ENCODE data around the gene TMEM117. TPM values are rescaled to one million over a fixed set of nuclear protein-coding genes. Genes with fewer than 3 reads are reported as not detected.

Gene TMEM117
- total RNA-seq, 1 donor from 2014 or later: 9.9 TPM

DNA sequence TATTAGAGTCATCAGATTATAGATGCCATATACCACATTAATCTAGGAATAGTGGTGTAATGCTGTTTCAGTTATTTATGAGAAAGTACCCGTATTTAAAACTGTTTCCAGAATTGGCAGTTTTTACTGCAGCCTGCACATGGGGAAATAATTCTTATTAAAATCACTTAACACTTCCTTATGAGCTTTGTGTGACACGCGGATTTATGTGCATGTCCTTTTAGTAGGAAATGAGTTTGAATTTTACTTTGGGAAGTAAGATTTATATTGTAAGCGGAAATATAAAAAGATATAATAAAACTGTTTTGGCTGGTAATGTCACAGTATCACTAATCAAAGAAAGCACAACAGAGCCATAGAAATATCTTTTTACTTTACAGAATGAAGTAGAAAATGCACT, 132.9 kb downstream of the TMEM117 start:
- no peaks in the 10 kb centered on the region for H3K9me3 ChIP-seq (ENCODE audit: control insufficient read depth in 3 of 3, low read length in 3 of 3)
- H3K27ac ChIP-seq (ENCODE audit: low read depth, low read length): no peak overlapping the region
- H3K4me1 ChIP-seq (ENCODE audit: control insufficient read depth in 3 of 3, insufficient read depth in 3 of 3, low read length in 3 of 3): no peaks in the 10 kb centered on the region
- H3K36me3 ChIP-seq (ENCODE audit: control insufficient read depth in 3 of 3, insufficient read depth in 3 of 3, low read length in 3 of 3): no peaks in the 10 kb centered on the region
- H3K9ac ChIP-seq (ENCODE audit: low read depth in 1 of 3, low read length in 3 of 3): no peak overlapping the region
- no peaks in the 10 kb centered on the region for H3K27me3 ChIP-seq (ENCODE audit: control insufficient read depth in 3 of 3, insufficient read depth in 3 of 3, low read length in 3 of 3)
- H3K4me3 ChIP-seq (ENCODE audit: low read length in 3 of 3): no peak overlapping the region

GRCh38 chr12:43969882-43970281, 134.0 kb downstream of the TMEM117 start:
- no peak overlapping the region for H3K9ac ChIP-seq (ENCODE audit: low read depth in 1 of 3, low read length in 3 of 3)
- no peaks in the 10 kb centered on the region for H3K9me3 ChIP-seq (ENCODE audit: control insufficient read depth in 3 of 3, low read length in 3 of 3)
- H3K4me3 ChIP-seq (ENCODE audit: low read length in 3 of 3): no peak overlapping the region
- no peak overlapping the region for H3K27ac ChIP-seq (ENCODE audit: low read depth, low read length)
- no peaks in the 10 kb centered on the region for H3K36me3 ChIP-seq (ENCODE audit: control insufficient read depth in 3 of 3, insufficient read depth in 3 of 3, low read length in 3 of 3)
- no peaks in the 10 kb centered on the region for H3K4me1 ChIP-seq (ENCODE audit: control insufficient read depth in 3 of 3, insufficient read depth in 3 of 3, low read length in 3 of 3)
- H3K27me3 ChIP-seq (ENCODE audit: control insufficient read depth in 3 of 3, insufficient read depth in 3 of 3, low read length in 3 of 3): no peaks in the 10 kb centered on the region

DNA sequence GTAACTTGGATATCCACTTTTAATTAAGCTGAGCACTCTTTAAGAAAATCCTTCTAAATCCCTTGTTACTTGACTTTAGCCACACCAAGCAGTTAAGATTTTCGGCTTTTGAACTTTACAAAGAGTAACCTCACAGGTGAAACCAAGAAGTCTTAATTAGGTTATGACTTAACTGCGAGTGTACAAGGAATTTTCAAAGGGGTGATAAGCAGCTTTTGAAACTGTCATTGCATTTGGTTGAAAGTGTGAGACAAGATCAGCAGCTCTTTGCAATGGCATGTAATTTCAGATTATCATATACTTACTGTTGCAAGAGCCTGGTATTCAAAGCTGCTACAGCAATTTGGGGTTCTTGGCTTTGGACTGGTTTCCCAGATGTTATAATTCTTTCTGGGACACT, 137.5 kb downstream of the TMEM117 start:
- no peak overlapping the region for H3K4me3 ChIP-seq (ENCODE audit: low read length in 3 of 3)
- H3K36me3 ChIP-seq (ENCODE audit: control insufficient read depth in 3 of 3, insufficient read depth in 3 of 3, low read length in 3 of 3): no peaks in the 10 kb centered on the region
- H3K4me1 ChIP-seq (ENCODE audit: control insufficient read depth in 3 of 3, insufficient read depth in 3 of 3, low read length in 3 of 3): no peaks in the 10 kb centered on the region
- H3K27ac ChIP-seq (ENCODE audit: low read depth, low read length): no peak overlapping the region
- no peaks in the 10 kb centered on the region for H3K27me3 ChIP-seq (ENCODE audit: control insufficient read depth in 3 of 3, insufficient read depth in 3 of 3, low read length in 3 of 3)
- H3K9ac ChIP-seq (ENCODE audit: low read depth in 1 of 3, low read length in 3 of 3): no peak overlapping the region
- H3K9me3 ChIP-seq (ENCODE audit: control insufficient read depth in 3 of 3, low read length in 3 of 3): no peaks in the 10 kb centered on the region

DNA sequence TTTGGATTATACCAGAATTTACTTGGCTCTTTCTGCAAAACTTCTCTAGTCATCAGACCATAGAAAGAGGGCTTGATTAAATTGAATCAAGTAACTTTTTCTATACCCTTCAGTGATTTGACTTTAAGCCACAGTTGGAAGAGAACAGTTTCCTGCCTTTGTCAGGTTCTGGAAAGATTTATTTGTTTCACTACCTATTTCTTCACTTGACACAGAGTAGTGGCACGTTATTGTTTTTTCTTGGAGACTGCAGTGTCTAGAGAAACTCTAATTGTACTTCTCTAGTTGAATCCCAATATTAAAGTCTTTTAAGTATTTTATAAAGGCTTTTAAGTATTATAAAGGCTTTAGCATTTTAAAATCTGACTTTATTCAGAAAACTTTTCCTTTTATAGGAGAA, 138.1 kb downstream of the TMEM117 start:
- H3K4me3 ChIP-seq (ENCODE audit: low read length in 3 of 3): no peak overlapping the region
- H3K9ac ChIP-seq (ENCODE audit: low read depth in 1 of 3, low read length in 3 of 3): no peak overlapping the region
- no peaks in the 10 kb centered on the region for H3K9me3 ChIP-seq (ENCODE audit: control insufficient read depth in 3 of 3, low read length in 3 of 3)
- H3K36me3 ChIP-seq (ENCODE audit: control insufficient read depth in 3 of 3, insufficient read depth in 3 of 3, low read length in 3 of 3): no peaks in the 10 kb centered on the region
- no peaks in the 10 kb centered on the region for H3K4me1 ChIP-seq (ENCODE audit: control insufficient read depth in 3 of 3, insufficient read depth in 3 of 3, low read length in 3 of 3)
- no peaks in the 10 kb centered on the region for H3K27me3 ChIP-seq (ENCODE audit: control insufficient read depth in 3 of 3, insufficient read depth in 3 of 3, low read length in 3 of 3)
- no peak overlapping the region for H3K27ac ChIP-seq (ENCODE audit: low read depth, low read length)

GRCh38 chr12:43976027-43976426, 140.1 kb downstream of the TMEM117 start:
- Histone ChIP-seq H3K36me3 (ENCODE audit: control insufficient read depth in 3 of 3, insufficient read depth in 3 of 3, low read length in 3 of 3) (no peaks in the 10 kb centered on the region), H3K27me3 (ENCODE audit: control insufficient read depth in 3 of 3, insufficient read depth in 3 of 3, low read length in 3 of 3) (no peaks in the 10 kb centered on the region)

GRCh38 chr12:43978556-43978955, 142.7 kb downstream of the TMEM117 start:
- no peaks in the 10 kb centered on the region for H3K36me3 ChIP-seq (ENCODE audit: control insufficient read depth in 3 of 3, insufficient read depth in 3 of 3, low read length in 3 of 3)
- H3K9ac ChIP-seq (ENCODE audit: low read depth in 1 of 3, low read length in 3 of 3): no peak overlapping the region
- no peaks in the 10 kb centered on the region for H3K27me3 ChIP-seq (ENCODE audit: control insufficient read depth in 3 of 3, insufficient read depth in 3 of 3, low read length in 3 of 3)
- H3K4me1 ChIP-seq (ENCODE audit: control insufficient read depth in 3 of 3, insufficient read depth in 3 of 3, low read length in 3 of 3): no peaks in the 10 kb centered on the region
- no peak overlapping the region for H3K27ac ChIP-seq (ENCODE audit: low read depth, low read length)
- no peaks in the 10 kb centered on the region for H3K9me3 ChIP-seq (ENCODE audit: control insufficient read depth in 3 of 3, low read length in 3 of 3)
- H3K4me3 ChIP-seq (ENCODE audit: low read length in 3 of 3): no peak overlapping the region

More at GRCh38 chr12:43976027-43976426, 140.1 kb downstream of the TMEM117 start:
- Histone ChIP-seq H3K4me1 (ENCODE audit: control insufficient read depth in 3 of 3, insufficient read depth in 3 of 3, low read length in 3 of 3) (no peaks in the 10 kb centered on the region), H3K27ac (ENCODE audit: low read depth, low read length) (no peak overlapping the region), H3K9me3 (ENCODE audit: control insufficient read depth in 3 of 3, low read length in 3 of 3) (no peaks in the 10 kb centered on the region), H3K4me3 (ENCODE audit: low read length in 3 of 3) (no peak overlapping the region), H3K9ac (ENCODE audit: low read depth in 1 of 3, low read length in 3 of 3) (no peak overlapping the region)

GRCh38 chr12:43979450-43979849, 143.6 kb downstream of the TMEM117 start:
- no peaks in the 10 kb centered on the region for H3K27me3 ChIP-seq (ENCODE audit: control insufficient read depth in 3 of 3, insufficient read depth in 3 of 3, low read length in 3 of 3)
- H3K27ac ChIP-seq (ENCODE audit: low read depth, low read length): no peak overlapping the region
- H3K4me3 ChIP-seq (ENCODE audit: low read length in 3 of 3): no peak overlapping the region
- H3K4me1 ChIP-seq (ENCODE audit: control insufficient read depth in 3 of 3, insufficient read depth in 3 of 3, low read length in 3 of 3): no peaks in the 10 kb centered on the region
- H3K36me3 ChIP-seq (ENCODE audit: control insufficient read depth in 3 of 3, insufficient read depth in 3 of 3, low read length in 3 of 3): no peaks in the 10 kb centered on the region
- H3K9me3 ChIP-seq (ENCODE audit: control insufficient read depth in 3 of 3, low read length in 3 of 3): no peaks in the 10 kb centered on the region
- no peak overlapping the region for H3K9ac ChIP-seq (ENCODE audit: low read depth in 1 of 3, low read length in 3 of 3)

- no peaks in the 10 kb centered on the region for H3K4me1 ChIP-seq (ENCODE audit: control insufficient read depth in 3 of 3, insufficient read depth in 3 of 3, low read length in 3 of 3)
- H3K36me3 ChIP-seq (ENCODE audit: control insufficient read depth in 3 of 3, insufficient read depth in 3 of 3, low read length in 3 of 3): no peaks in the 10 kb centered on the region
- H3K27ac ChIP-seq (ENCODE audit: low read depth, low read length): no peak overlapping the region
- no peak overlapping the region for H3K9ac ChIP-seq (ENCODE audit: low read depth in 1 of 3, low read length in 3 of 3)
- H3K27me3 ChIP-seq (ENCODE audit: control insufficient read depth in 3 of 3, insufficient read depth in 3 of 3, low read length in 3 of 3): no peaks in the 10 kb centered on the region
- H3K9me3 ChIP-seq (ENCODE audit: control insufficient read depth in 3 of 3, low read length in 3 of 3): no peaks in the 10 kb centered on the region
- no peak overlapping the region for H3K4me3 ChIP-seq (ENCODE audit: low read length in 3 of 3)
These were observed 144.8 kb downstream of the TMEM117 start for GRCh38 chr12:43980627-43981191.

DNA sequence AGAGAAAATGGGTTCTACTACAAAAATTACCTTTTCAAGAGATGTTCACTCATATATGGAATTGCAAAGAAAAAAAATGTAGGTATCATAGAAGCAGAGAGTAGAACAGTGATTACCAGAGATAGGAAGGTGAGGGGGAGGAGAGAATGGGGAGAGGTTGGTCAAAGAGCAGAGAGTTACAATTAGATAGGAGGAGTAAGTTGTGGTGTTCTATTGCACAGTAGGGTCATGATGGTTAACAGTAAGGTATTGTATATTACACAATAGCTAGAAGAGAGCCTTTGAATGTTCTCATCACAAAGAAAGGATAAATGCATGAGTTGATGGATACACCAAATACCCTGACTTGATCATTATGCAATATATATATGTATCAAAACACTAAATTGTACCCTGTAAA, 145.8 kb downstream of the TMEM117 start:
- Histone ChIP-seq H3K4me1 (ENCODE audit: control insufficient read depth in 3 of 3, insufficient read depth in 3 of 3, low read length in 3 of 3) (no peaks in the 10 kb centered on the region), H3K27me3 (ENCODE audit: control insufficient read depth in 3 of 3, insufficient read depth in 3 of 3, low read length in 3 of 3) (no peaks in the 10 kb centered on the region), H3K9ac (ENCODE audit: low read depth in 1 of 3, low read length in 3 of 3) (no peak overlapping the region), H3K9me3 (ENCODE audit: control insufficient read depth in 3 of 3, low read length in 3 of 3) (no peaks in the 10 kb centered on the region), H3K36me3 (ENCODE audit: control insufficient read depth in 3 of 3, insufficient read depth in 3 of 3, low read length in 3 of 3) (no peaks in the 10 kb centered on the region), H3K27ac (ENCODE audit: low read depth, low read length) (no peak overlapping the region), H3K4me3 (ENCODE audit: low read length in 3 of 3) (no peak overlapping the region)

DNA sequence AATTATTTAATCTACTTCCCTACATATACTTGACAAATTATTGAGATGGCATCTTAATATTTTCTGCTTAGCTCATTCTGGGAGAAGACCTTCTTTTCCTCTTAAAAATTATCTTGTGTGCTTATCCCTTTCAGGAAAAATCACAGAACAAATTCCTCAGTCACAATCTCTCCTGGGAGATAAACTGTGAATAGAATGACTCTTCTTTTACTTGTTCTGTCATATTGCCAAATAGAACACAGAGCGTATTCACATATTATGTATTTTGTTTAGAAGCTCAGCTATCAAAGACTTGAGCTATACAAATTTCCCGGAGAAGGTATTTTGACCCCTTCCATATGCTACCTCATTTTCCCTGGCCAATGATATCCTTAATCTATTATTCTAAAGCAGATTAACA, 146.7 kb downstream of the TMEM117 start:
- Histone ChIP-seq H3K27ac (ENCODE audit: low read depth, low read length) (no peak overlapping the region), H3K9ac (ENCODE audit: low read depth in 1 of 3, low read length in 3 of 3) (no peak overlapping the region), H3K9me3 (ENCODE audit: control insufficient read depth in 3 of 3, low read length in 3 of 3) (no peaks in the 10 kb centered on the region), H3K4me1 (ENCODE audit: control insufficient read depth in 3 of 3, insufficient read depth in 3 of 3, low read length in 3 of 3) (no peaks in the 10 kb centered on the region), H3K27me3 (ENCODE audit: control insufficient read depth in 3 of 3, insufficient read depth in 3 of 3, low read length in 3 of 3) (no peaks in the 10 kb centered on the region), H3K4me3 (ENCODE audit: low read length in 3 of 3) (no peak overlapping the region), H3K36me3 (ENCODE audit: control insufficient read depth in 3 of 3, insufficient read depth in 3 of 3, low read length in 3 of 3) (no peaks in the 10 kb centered on the region)

Data from skeletal muscle tissue (tissue), 4 donors.